Thyroid gland (tissue), 4 donors: ENCODE data around the gene TGFB1.
A peak's percentile ranks its signal among the peaks of the same experiment; 100 is the strongest.

ENCODE experiments used
- CTCF ChIP-seq, 6 experiments: fragments of 200-600 bp in 3 of 6; fragments of 450-650 bp in 3 of 6; sonication (generic) in 3 of 6; IDR thresholded peaks; one replicate each; pipeline ENCODE4 v1.5.1; 2016 to 2019; ENCODE audit warnings: antibody characterized with exemption in 6 of 6, mild to moderate bottlenecking in 2 of 6, inconsistent platforms in 1 of 6, moderate library complexity in 1 of 6
- POLR2A ChIP-seq, 2 donors: fragments of 450-650 bp; IDR thresholded peaks; one replicate each; pipeline ENCODE4 v1.6.1; 2017; ENCODE audit warnings: antibody characterized with exemption in 2 of 2, mild to moderate bottlenecking in 2 of 2, moderate library complexity in 1 of 2

DNA sequence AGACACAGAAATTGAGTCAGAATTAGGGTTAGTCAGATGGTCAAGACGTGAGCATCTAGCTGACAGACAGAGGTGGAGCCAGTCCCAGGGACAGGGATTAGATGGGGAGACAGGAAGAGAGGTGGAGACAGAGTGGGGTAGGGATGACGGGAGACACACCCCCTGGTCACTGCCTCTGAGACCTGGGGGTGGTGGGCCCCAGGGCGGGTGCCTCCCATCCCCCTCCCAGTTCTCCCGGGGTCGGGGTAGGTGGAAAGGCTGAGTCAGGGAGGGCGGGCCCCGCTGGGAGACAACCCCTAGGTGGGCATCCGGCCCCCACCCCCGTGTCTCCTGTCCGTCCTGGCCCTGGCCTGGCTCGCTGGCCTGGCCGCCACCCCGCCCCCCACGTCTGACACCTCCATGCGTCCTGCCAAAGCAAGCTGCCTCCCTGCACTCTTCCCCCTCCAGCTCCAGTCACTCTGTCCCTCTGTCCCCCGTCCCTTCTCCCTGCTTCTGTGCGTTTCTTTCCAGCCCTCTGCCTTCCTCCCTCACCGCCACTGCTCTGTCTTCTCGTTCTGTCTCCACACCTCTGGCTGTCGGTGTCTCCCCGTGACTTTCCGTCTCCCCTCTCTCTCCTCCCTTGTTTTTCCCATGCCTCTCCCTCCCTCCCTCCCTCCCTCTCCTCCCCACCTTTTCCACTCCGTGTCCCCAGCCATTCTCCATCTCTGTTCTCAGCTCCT, 28.6 kb downstream of the TGFB1 start:
- TF ChIP-seq CTCF (IDR thresholded peaks at IDR 0.05), result no peak
- TF ChIP-seq POLR2A (IDR thresholded peaks at IDR 0.05), result peak in 1 of 2 donors; percentile 16
